HG02981 (cell line): Measurements from ENCODE around the gene PDE9A.
"Not testable (repeated sequence)": the region's sequence is repeated elsewhere in the genome, so short reads cannot be mapped to it uniquely, and the experiment has no call there.

ENCODE experiments used
- ATAC-seq: cut with Tn5 transposase; IDR thresholded peaks from one replicate; pipeline ENCODE4 v1.9.1; 2021; ENCODE audit warnings: mild to moderate bottlenecking, moderate library complexity; ENCODE audit not compliant: unreplicated experiment

The PDE9A gene

GRCh38 chr21:42653231-42654061 lies at the start of gene PDE9A:
Gene PDE9A (plus strand): TSS chr21:42653621. CDS start chr21:42653815, 194 bp downstream.
- ATAC-seq, result no peak

DNA sequence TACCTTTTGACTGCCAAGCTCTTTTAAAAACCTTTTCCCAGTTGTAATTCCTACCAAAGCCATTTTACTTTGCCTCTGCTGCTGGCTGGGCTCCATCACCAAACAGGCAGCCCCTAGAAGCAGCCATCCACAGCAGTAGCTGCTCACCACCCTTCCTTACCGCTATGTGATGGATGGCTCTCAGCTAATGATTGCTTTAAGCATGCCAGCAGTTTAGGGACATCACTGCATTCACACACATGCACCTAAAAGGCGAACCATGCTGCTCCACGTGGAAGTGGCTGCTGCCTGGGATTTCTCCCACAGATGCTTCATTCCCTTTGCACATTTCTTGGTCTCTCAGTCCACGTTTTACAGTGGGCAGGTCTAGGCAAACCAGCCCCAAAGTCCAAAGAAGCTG lies 46.3 kb upstream of the PDE9A start:
- ATAC-seq, result no peak

GRCh38 chr21:42607525-42608102 lies 45.8 kb upstream of the PDE9A start:
- ATAC-seq, result no peak

DNA sequence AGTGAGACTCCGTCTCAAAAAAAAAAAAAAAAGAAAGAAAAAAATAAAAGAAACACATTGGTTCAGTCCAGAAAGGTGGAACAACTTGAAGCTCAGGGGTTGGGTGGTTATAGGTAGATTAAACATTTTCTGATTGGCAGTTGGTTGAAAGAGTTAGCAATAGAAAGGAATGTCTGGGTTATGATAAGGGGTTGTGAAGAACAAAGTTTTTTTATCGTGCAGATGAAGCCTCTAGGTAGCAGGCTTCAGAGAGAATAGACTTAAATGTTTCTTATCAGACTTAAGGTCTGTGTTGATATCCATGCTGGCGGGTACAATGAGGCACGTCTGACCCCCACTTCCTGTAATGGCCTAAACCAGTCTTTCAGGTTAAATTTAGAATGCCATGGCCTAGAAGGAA lies 45.0 kb upstream of the PDE9A start:
- ATAC-seq, result no peak

GRCh38 chr21:42609811-42610210 lies 43.6 kb upstream of the PDE9A start:
- ATAC-seq, result no peak

- ATAC-seq, result no peak
Observed at GRCh38 chr21:42611852-42612251, 41.6 kb upstream of the PDE9A start.

GRCh38 chr21:42612390-42612789 lies 41.0 kb upstream of the PDE9A start:
- no peak for ATAC-seq

- no peak for ATAC-seq
Observed at GRCh38 chr21:42613756-42614155, 39.7 kb upstream of the PDE9A start.

DNA sequence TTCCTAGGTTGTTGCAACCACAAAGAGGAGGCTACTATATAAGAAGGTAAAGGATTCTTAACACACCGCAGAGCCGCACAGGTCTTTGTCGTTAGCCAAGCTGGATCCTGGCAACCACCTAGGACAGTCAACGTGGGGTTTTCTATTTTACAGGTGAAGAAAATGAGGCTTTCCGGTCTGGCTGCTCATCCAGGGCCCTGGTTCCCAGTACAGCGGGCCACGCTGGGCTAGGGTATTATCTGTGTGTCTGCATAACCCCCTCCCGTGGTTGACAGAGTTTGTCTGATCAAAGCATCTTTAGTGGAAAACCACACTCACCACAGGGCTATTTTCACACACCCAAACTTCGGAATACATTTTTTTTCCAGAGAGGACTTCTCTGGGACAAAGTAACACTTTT lies 39.0 kb upstream of the PDE9A start:
- ATAC-seq, result no peak

DNA sequence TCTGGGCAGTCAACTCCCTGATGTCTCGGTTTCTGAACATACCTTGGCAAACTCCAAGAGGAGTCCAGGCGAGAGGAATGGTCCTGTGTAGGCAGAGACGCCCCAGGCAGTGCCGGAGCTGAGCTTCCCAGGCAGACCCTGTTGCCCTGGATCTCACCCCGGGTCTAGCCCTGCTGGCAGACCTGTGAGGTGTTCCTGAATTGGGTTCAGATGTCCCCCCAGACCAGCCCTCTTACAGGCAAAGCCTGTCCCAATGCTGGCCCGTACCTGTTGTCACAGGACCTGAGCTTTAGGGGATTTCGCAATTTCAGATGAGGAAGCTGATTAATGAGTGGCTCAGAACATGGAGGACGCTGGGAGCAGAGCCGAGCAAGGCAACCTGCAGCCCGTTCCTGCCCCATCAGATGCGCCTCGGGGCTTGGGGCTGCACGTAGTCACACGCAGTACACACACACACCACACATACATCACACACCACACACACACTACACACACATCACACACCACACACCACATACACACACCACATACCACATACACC lies 38.5 kb upstream of the PDE9A start:
- no peak for ATAC-seq

- ATAC-seq, result not testable (repeated sequence)
Observed at GRCh38 chr21:42615377-42615776, 38.0 kb upstream of the PDE9A start.

DNA sequence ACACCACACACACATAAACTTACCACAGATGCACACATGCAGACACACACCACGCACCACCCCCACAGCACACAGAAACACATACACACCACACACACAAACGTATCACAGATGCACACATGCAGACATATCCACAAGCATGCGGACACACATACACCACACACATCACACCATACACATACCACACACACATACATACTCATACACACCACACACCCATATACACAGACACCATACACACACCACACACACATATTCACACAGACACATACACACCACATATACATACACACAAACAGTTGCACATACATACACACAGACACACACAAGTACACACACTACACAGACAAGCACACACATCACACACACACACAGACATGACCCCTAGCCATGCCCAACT lies 37.5 kb upstream of the PDE9A start:
- no peak for ATAC-seq

DNA sequence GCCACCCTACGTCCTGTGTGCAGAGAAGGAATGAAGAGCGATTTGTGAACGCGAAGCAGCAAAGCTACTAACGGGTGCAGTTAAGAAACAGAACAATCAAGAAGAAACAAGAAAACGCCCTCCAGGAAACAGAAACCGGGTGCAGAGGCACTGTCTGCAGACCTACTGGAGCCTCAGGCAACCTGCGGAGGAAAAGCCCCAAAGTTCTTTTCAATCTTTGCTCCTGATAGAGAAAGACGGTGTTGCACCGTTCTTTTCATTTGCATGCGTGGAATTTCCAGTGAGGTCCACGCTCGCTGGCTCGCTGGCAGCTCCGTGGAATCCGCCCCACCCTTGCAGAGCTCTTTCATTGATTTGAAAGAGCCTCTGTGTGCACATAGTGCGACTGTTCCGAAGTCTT lies 37.0 kb upstream of the PDE9A start:
- no peak for ATAC-seq

DNA sequence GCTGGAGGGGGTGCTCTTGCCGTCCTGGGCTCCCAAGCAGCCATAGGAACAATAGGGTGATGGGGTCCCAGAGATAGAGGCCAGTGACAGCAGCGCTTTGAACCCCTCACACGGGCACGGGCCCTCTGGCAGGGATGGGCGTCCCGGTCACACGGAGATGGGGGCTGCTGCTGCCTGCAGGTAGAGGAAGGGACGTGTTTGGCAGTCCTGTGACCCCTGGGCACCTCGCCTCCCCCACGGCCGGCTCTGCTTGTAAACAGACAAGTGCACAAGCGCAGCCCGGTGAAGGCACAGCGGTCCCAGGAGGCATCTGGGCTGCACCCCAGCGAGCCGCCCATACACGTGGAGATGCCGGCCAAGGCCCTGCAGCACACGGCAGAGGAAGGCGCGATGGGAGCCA lies 36.5 kb upstream of the PDE9A start:
- ATAC-seq, result no peak

DNA sequence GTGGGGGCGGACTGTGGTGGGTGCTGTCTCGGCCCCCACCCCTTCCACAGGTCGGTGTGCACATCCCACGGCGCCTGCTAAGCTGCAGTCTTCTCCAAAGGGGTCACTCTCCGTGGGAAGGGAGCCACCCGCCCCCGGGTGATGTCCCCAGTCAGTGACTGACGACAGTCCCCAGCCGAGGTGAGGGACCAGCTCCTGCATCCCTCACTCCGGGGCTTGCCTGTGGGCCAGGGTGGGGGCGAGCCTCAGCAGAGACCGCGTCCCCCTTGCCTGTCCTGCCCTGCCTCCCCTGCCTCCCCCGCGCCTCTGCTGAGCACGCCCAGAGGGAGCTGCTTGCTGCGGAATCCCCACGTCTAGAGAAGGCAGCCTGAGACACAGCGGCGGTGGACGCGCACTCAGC lies 35.9 kb upstream of the PDE9A start:
- ATAC-seq, result no peak

DNA sequence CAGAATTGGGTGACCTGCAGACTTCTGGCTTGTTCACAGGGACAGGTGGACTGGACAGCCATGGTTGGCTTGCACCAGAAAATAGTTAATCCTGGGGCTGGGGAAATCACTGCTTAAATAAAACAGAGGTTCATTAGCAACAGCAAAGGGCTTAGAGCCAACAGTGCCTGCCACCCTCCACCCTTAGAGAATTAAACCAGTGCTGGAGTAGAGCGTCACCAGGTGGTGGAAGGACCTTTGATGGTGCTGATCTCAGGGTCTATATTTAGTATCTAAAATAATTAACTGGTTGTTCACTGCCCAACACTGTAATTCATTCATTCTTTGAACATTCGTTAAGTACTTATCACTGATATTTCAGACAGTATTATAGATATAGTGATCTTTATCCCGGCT lies 34.7 kb upstream of the PDE9A start:
- no peak for ATAC-seq

DNA sequence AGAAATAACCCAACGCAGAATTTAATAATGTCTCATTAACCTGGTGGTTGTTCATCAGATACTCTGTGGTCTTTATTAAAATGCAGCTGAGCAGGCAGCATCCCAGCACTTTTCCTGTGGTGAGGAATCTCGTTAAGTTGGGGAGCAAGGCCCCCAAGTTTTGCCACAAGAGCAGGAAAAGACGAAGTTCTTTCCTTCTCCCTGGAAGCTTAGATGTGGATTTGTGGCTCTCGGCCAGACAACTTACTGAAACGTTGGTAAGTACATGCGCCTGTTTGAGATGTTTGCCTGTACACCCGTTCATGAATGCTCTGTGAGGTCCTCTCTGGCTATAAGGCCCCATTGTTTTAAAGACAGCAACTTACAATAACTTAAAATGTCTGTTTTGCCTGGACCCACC lies 34.3 kb upstream of the PDE9A start:
- ATAC-seq, result no peak

- no peak for ATAC-seq
Observed at GRCh38 chr21:42619841-42620240, 33.6 kb upstream of the PDE9A start.

DNA sequence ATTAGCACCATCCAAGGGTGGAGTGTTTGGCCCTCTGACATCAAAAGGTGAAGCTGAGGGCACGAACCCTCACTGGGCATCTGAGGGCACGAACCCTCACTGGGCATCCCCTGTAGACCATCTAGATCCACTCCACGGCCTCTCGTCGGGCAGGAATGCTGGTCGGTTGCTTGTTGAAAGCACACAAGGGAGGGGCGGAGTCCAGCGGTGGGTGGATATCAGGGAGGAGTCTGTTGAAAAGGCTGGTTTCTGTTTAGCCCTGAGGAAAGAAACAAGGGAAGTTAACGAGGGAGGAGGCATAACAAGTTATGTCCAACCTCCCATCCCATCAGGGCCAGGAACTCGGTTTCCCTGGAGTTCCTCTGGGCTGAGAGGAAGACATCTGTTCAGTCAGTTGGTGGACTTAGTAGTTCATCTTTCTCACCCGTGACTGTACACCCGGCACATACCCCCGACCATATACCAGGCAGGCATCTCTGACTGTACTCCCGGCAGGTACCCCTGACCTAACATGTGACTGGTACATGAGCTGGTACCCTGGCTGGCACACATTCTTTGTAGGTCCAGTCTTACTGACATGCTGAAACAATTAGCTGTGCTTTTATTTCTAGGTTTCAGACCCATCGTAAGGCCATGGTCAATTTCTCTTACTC lies 32.1 kb upstream of the PDE9A start:
- ATAC-seq, result no peak

- no peak for ATAC-seq
Observed at GRCh38 chr21:42621819-42622177, 31.6 kb upstream of the PDE9A start.

- ATAC-seq, result no peak
Observed at GRCh38 chr21:42622284-42622683, 31.1 kb upstream of the PDE9A start.

GRCh38 chr21:42623694-42624093 lies 29.7 kb upstream of the PDE9A start:
- no peak for ATAC-seq
